Stimulated activated CD4-positive, alpha-beta T cell treated with anti-CD3 and anti-CD28 coated beads, Interleukin-4, amount 100 ng/mL, for 4 hours (primary cell): ENCODE data around the gene ZNF768.
A peak's percentile ranks its signal among the peaks of the same experiment; 100 is the strongest.

Experiments
- DNase-seq, 2 experiments: peaks; one replicate each; pipeline ENCODE4 v3.0.0-alpha.2; 2020

The ZNF768 gene

GRCh38 chr16:30526137-30526822, at the start of gene ZNF768:
ZNF768 (minus strand) TSS chr16:30526566; CDS start chr16:30526413, 153 bp downstream.
- peak in 1 of 2 experiments; percentile 48 for DNase-seq

- no peak for DNase-seq
Measured at GRCh38 chr16:30574678-30575077, 48.3 kb upstream of the ZNF768 start.

GRCh38 chr16:30571445-30572322, 45.3 kb upstream of the ZNF768 start, which contains the start of gene ZNF688:
ZNF688 (minus strand) TSS chr16:30571714; CDS start chr16:30571629, 85 bp downstream.
- peak; percentile 85 to 97 for DNase-seq

GRCh38 chr16:30570636-30571444, 44.5 kb upstream of the ZNF768 start:
- DNase-seq, result no peak

- DNase-seq, result no peak
Measured at GRCh38 chr16:30569746-30570635, 43.6 kb upstream of the ZNF768 start.

- DNase-seq, result no peak
Measured at GRCh38 chr16:30569281-30569680, 42.9 kb upstream of the ZNF768 start.

- DNase-seq, result peak in 1 of 2 experiments; percentile 51
Measured at GRCh38 chr16:30567991-30568638, 41.7 kb upstream of the ZNF768 start.

- DNase-seq, result peak; percentile 47 to 83
Measured at GRCh38 chr16:30567160-30567990, 41.0 kb upstream of the ZNF768 start.

GRCh38 chr16:30566531-30566930, 40.2 kb upstream of the ZNF768 start:
- DNase-seq, result no peak

- no peak for DNase-seq
Measured at GRCh38 chr16:30565984-30566383, 39.6 kb upstream of the ZNF768 start.

GRCh38 chr16:30565526-30565925, 39.2 kb upstream of the ZNF768 start:
- DNase-seq, result no peak

- no peak for DNase-seq
Measured at GRCh38 chr16:30562021-30562420, 35.7 kb upstream of the ZNF768 start.

GRCh38 chr16:30561089-30561816, 34.9 kb upstream of the ZNF768 start:
- no peak for DNase-seq

GRCh38 chr16:30559690-30560089, 33.3 kb upstream of the ZNF768 start:
- no peak for DNase-seq

GRCh38 chr16:30558789-30559377, 32.5 kb upstream of the ZNF768 start:
- no peak for DNase-seq

GRCh38 chr16:30557957-30558788, 31.8 kb upstream of the ZNF768 start, which contains the start of gene ZNF764:
ZNF764 (minus strand) TSS chr16:30558374; CDS start chr16:30558182, 192 bp downstream.
- DNase-seq, result peak; percentile 91 to 99

- no peak for DNase-seq
Measured at GRCh38 chr16:30557707-30557956, 31.3 kb upstream of the ZNF768 start.

- no peak for DNase-seq
Measured at GRCh38 chr16:30556125-30556473, 29.7 kb upstream of the ZNF768 start.
